Activated effector memory CD4-positive, alpha-beta T cell treated with anti-CD3 and anti-CD28 coated beads, Interleukin-2, amount 50 U/mL, for 16 hours (primary cell): ENCODE results near the gene IQSEC1.

Experiments used
- DNase-seq: peaks from one replicate; pipeline ENCODE4 v3.0.0-alpha.2; 2020

The IQSEC1 gene

DNA sequence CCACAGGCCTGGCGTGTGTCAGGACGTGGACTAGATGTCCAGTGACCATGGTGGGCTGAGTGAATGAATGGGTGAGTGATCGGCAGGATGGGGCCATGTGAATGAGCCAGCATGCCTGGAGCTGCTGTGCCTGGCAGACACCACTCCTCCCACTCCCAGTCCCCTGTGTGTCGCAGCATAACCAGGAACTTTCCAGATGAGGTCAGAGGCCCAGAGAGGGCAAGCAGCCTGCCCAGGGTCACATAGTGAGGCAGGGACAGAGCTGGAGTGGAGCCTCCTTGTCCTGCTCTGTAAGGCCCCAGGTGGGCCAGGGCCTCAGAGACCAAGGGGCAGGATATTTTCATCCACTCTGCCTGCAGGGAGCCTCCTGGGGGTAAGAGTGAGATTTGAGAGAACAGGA, 6.4 kb downstream of the IQSEC1 start:
- DNase-seq: no peak

DNA sequence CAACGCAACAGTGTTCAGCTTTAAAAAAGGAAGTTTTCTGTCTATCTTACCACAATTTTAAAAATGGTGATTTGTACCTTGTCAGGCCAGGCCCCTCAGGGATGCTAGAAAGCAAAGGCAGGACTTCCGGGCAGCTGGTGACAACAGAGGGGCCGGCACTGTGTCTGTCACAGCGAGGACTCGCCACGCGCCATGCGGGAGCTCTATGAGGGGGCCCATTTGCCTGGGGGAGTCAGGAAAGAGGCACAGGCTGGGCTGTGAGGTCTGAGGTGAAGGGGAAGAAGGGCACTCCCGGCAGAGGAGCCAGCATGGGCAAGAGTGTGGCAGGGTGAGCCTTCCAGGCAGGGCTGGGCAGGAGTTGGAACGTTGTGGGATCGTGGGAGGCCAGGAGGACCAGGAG, 7.0 kb downstream of the IQSEC1 start:
- DNase-seq: no peak

- DNase-seq: no peak
Measured at GRCh38 chr3:13065727-13066126, 7.5 kb downstream of the IQSEC1 start.

DNA sequence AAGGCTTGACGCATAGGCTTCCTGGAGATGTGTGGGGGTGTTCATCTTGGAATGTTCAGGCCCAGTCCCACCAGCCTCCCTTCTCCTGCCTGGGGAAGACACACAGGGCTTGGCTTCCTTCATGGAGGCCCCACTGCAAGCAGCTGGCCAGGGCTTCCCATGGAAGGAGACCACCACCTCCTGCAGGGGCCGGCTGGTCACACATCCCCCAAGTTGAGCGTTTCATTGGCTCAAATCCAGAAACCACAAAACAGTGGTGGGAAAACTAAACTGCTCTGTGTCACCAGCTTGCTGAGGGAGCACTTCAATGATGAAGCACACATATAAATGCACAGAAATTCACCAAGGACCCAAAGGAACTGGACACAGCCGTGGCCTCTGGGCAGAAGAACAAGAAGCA, 8.3 kb downstream of the IQSEC1 start:
- DNase-seq: no peak

DNA sequence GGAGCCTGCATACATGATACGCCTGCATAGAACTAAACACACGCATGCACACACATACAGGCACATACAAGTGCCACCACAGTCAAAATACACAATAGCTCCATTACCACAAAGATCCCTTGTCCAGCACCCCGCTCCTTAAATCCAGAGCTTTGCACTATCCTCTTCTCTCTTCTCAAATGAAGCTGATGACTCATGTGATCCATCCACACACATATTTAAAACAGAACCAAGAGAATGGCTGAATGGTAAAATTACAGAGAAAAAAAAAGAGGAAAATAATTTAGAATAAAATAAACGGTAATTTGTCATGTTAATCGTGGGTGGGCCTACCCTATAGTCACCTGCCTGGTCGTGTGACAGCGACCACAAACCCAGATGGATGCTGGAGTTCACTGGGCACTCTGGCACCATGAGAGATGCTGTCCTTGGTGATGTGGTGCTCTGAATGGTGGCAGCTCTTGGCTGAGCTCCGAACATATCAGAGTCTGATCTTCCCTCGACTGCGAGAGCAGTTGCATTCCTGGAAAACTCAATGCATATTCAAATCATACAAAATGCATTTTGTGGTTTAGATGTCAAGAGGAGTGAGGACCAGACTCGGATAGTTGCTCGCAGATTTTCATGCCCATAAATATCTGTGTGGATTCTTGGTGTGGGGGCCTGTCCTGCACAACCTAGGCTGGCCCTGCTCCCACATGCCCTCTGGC, 8.9 kb downstream of the IQSEC1 start:
- no peak for DNase-seq

DNA sequence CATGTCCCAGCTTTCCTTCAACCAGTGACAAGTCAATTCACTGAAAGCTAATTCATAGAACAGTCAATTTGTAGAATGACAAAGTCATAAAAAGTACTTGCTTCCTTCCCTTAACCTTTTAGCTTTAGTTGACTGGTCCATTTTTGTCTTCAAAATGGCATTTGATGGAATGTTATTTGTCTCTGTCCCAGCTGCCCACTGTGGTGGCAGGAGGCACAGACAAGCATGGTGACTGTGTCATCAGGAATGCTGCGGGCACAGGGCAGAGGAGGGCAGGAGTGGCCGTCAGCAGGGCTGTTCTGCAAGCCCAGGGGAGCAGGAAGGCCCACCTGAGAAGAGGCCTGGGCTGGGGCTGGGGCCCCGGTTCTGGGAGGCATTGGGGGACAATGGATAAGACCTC, 10.0 kb downstream of the IQSEC1 start:
- no peak for DNase-seq

GRCh38 chr3:13062647-13063046, 10.6 kb downstream of the IQSEC1 start:
- DNase-seq: no peak

- DNase-seq: no peak
Measured at GRCh38 chr3:13060341-13060910, 12.8 kb downstream of the IQSEC1 start.

DNA sequence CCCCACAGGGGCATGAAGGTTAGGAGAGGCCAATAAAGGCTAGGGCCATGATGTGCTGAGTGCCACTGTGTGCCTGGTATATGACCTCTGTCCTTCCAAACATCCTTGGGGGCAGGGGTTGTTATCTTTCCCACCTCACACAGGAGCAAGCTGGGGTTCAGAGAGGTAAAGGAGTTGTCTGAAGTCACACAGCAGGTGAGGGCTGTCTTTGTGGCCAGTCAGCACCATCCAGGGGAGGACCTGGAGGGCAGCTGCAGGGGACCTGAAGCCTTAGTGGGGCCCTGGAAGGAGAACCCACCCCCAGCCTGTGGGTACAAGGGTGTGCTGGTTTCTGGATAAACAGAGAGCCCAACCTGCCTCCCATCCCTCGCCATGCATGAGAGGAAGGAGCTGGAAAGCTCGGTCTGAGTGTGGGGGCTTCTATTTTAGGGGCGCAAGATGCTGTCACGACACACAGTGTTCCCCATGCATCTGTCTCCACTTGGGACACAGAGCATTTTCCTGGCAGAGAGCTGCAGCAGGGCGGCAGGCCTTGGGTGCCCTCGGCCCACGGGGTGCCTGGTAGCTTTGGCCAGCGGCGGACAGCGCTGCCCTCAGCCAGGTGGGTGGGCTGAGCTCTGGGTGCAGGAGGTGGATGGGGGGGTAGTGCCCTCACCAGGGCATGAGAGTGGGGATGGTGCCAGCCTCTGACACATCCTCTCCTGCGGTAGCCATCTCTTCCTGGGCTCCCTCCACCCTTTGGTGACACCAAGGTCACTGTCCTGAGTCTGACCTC, 14.7 kb downstream of the IQSEC1 start:
- DNase-seq: no peak

- no peak for DNase-seq
Measured at GRCh38 chr3:13057282-13058040, 15.8 kb downstream of the IQSEC1 start.

DNA sequence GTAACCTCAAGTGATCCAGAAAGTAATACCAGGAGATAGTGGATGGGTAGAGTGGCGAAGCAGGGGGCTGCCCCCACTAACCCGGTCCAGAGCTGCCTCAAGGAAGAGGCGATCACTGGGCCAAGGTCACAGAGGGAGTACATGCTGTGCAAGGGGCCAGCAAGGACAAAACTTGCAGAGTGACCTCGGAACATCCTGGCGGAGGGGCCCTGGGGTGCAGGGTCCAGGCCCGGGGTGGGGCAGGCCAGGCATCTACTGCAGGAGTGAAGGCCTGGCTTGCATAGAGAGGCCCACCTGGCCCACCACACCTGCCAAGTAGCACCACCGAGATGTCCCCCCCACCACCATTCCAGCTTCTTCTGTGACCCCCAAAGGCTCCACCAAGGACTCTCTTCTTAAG, 17.6 kb downstream of the IQSEC1 start:
- DNase-seq: no peak

DNA sequence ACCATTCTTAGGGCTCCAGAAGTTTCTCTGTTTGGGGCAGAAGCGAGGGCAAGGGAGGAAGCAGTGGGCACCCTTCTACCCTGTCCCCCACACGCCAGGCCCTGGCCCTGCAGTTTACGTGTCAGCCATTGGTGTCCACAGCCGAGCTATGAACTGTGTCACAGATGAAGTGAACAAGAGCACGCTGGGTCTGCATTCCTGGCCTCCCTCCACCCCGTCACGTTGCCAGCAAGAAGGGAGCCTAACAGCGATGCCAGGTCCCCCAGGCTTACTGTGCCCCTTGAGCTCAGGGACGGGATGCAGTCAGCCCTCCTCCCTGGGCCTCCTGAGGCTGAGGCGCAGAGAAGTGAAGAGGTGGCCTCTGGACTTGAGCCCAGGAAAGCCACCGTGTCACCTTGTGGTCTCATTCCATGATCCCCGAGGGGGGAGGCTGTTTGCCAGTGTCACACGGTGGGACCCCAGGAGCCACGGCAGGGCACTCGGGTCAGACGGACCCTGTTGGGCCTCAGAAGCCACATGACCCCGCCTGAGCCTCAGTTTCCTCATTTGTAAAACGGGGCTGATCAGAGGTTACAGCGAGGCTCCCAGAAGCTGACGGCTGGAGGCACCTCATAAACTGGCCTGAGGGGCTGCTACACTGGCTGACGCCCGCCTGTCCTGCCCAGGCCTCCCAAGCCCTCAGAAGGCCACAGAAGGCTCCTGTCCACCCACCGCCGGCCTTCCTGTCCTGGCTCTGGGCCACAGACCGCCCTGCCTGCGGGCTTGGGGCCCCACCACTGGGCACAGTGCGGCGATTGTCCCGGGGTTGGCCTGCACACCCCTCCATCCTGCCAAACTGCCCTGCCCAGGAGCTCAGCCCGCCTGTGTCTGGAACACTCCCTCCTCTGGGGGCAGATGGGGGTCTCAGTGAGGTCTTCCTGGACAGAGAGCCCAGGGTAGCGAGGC, 18.6 kb downstream of the IQSEC1 start:
- DNase-seq: no peak

DNA sequence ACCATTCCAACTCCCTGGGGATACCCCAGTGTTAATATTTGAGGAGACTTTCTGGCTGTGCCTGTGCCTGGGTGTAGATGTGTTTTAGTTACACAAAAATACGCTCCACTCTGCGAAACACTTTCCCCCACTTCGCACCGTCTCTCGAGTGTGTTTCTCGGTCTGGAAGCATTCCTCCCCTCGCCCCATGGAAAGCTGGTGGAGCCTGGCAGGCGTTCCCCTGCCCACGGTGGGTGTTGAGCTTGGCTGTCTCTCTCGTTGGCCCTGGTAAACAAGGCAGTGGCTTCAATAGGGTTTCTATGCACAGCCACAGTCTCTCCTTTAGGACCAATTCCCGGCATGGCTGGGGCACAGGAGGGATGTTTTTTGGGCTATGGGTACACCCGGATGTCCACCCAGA, 19.3 kb downstream of the IQSEC1 start:
- no peak for DNase-seq

- no peak for DNase-seq
Measured at GRCh38 chr3:13053420-13053819, 19.8 kb downstream of the IQSEC1 start.

- no peak for DNase-seq
Measured at GRCh38 chr3:13052191-13052820, 20.9 kb downstream of the IQSEC1 start.

- DNase-seq: no peak
Measured at GRCh38 chr3:13051581-13051980, 21.6 kb downstream of the IQSEC1 start.

- no peak for DNase-seq
Measured at GRCh38 chr3:13051066-13051465, 22.2 kb downstream of the IQSEC1 start.

DNA sequence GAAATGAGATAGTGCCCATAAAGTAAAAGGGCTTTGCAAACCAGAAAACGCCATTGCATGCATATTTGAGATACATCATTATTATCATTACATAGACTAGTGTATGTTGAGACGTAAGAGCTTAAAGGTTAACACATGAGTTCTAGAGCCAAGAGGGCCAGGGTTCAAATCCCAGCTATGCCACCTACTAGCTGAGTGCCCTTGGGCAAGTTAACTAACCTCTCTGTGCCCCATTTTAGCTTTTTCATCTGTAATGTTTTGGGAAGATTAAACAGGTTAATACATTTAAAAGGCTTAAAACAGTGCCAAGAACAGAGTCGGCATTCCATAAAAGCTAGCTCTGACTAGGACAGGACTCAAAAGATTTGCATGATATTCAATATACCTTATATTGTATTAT, 22.8 kb downstream of the IQSEC1 start:
- DNase-seq: no peak

DNA sequence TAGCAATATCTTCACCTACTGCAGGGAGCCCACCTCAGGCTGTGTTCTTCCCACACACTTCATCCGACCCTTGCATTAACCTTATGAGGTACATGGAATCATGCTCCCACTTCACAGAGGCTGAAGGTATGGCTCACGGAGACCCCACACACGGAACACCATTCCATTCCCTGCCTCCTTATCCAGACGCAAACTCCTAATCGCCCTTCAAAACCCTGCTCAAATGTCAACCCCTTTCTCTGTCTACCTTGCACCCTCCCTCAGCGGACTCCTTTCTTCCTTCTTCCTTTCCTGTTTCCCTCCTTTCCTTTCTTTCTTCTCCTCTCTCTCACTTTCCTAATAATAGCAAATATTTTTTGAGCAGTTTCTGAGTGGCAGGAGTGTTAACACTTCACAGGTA, 23.8 kb downstream of the IQSEC1 start:
- DNase-seq: no peak

DNA sequence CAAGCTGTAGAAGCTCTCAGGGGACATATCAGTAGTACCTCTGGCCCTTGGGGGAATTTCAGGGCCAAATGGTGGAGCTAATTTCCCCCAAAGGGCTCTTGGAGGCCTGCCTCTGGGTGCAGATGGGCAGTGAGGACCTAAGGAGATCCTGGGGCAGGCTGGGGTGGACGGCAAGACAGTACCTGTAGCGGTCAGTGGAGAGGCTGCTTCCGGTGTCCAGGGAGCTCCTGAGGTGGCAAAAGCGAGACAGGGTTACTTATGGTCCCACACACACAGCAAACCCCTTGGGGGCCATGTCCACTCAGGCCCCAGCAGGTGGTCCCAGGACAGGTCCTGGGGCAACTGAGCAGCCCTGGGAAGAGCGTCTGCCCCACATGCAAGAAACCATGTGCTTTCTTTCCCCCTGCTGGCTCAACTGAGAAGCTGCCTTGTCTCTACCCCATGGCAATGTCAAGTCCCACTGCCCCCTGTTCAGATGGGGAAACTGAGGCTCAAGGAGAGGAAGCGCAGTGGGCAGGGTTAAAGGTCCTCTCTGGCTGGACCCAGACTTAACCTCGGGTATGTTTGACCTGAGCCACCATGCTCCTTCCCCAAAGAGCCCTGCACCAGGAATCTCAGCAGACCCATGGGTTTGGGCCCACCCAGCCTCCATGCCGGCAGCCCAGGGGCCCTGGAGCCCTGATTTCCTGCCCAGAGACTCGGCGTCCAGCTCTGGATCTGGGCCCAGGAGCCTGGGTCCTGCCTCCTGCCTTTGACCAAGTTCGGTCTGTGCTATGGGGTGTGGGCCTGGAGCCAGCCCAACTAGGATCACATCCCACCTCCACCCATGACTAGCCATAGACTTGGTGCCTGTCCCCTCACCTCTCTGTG, 25.7 kb downstream of the IQSEC1 start:
- DNase-seq: no peak
